ENCODE data around the gene ATP6V1E1.
"Not testable (repeated sequence)": the region's sequence is repeated elsewhere in the genome, so short reads cannot be mapped to it uniquely, and the experiment has no call there.

The ATP6V1E1 gene

DNA sequence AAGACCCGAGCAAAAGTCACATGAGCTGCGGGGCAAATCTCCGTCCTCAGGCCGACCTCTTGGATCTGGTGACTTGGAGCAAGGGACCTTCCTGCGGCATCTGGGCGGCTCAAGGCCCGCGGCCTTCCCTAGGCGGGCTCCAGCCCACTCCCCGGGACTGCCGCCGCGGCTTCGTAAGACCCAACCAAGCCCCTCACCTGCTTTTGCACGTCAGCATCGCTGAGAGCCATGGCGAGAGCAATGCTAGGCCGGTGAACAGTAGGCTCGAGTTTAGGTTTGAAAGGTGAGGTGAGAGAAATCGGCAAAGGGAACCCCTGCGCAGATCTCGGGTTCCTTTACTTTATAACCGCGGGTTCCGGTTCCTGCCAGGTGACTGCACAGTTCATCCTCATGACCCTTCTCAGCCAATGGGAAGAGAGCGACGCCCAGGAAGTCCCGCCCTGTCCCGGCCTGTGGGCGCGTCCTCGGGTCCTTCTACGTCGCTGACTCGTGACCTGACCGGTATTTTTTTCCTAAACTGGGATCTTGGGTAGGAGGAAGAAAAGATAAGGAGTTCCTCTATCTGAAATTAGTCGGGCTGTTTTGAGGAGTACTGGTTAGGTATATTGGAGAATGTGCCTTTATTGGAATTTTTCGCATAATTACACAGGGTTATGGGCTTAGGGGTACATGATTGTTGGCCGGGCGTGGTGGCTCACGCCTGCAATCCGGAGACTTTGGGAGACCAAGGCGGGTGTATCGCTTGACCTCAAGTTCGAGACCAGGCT, at the start of gene ATP6V1E1:
Gene ATP6V1E1, minus strand, starts transcription at position 344 of the 767 bp plus-strand sequence. Its CDS starts 114 bp downstream, at position 230.
- peak within 1 kb of the TSS; percentile 100 for H3K4me3 ChIP-seq (replicated peaks; ENCODE audit: low read depth, low read length)
- no peaks in the 10 kb centered on the region; the same call in none of the 2 replicates for H3K36me3 ChIP-seq (ENCODE audit: control insufficient read depth, insufficient read depth, low read length)
- no peaks in the 10 kb centered on the region for H3K27me3 ChIP-seq (replicated peaks; ENCODE audit: control insufficient read depth, insufficient read depth, low read length)
- TF ChIP-seq, protein P1, sequence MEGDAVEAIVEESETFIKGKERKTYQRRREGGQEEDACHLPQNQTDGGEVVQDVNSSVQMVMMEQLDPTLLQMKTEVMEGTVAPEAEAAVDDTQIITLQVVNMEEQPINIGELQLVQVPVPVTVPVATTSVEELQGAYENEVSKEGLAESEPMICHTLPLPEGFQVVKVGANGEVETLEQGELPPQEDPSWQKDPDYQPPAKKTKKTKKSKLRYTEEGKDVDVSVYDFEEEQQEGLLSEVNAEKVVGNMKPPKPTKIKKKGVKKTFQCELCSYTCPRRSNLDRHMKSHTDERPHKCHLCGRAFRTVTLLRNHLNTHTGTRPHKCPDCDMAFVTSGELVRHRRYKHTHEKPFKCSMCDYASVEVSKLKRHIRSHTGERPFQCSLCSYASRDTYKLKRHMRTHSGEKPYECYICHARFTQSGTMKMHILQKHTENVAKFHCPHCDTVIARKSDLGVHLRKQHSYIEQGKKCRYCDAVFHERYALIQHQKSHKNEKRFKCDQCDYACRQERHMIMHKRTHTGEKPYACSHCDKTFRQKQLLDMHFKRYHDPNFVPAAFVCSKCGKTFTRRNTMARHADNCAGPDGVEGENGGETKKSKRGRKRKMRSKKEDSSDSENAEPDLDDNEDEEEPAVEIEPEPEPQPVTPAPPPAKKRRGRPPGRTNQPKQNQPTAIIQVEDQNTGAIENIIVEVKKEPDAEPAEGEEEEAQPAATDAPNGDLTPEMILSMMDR (IDR thresholded peaks at IDR 0.05; ENCODE audit: insufficient read depth, low read length, poor library complexity, severe bottlenecking): no peak
- peak; percentile 95 for DNase-seq (ENCODE audit: extremely low read depth, insufficient read length)

DNA sequence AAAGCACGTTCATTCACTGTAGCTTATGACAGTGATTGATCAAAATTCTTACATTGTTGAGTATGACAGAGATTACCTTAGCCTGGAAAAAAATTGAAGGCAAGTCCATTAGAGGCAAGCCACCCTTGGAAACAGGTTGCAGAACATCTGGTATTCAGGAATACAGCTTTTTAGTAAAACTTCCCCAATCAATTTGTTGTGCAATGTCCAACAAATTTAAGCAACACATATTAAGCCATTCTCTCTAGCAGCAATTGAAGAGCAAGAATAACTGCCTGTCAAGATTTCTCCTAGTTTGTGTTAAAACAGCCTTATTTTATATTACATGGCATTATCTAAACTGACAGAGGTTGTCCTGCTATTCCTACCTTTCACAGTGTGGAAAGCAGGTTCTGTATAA, 47.0 kb upstream of the ATP6V1E1 start:
- H3K27me3 ChIP-seq (replicated peaks; ENCODE audit: control insufficient read depth, insufficient read depth, low read length): no peaks in the 10 kb centered on the region
- no peaks in the 10 kb centered on the region for H3K36me3 ChIP-seq (ENCODE audit: control insufficient read depth, insufficient read depth, low read length)
- no peak for DNase-seq (ENCODE audit: extremely low read depth, insufficient read length)
- TF ChIP-seq, protein P1 (IDR thresholded peaks at IDR 0.05; ENCODE audit: insufficient read depth, low read length, poor library complexity, severe bottlenecking): no peak
- no peak overlapping the region for H3K4me3 ChIP-seq (replicated peaks; ENCODE audit: low read depth, low read length)

DNA sequence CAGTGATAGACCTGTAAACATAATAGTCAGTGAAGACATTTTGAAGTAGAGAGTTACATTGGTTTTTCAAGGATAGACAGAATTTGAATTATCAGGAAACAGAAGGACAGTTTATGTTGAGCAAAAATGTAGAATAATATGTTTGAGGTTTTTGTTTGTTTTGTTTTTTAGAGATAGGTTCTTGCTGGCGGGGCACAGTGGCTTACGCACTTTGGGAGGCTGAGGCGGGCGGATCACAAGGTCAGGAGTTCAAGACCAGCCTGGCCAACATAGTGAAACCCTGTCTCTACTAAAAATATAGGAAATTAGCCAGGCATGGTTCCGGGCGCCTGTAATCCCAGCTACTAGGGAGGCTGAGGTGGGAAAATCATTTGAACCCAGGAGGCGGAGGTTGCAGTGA, 45.6 kb upstream of the ATP6V1E1 start:
- no peak overlapping the region for H3K4me3 ChIP-seq (replicated peaks; ENCODE audit: low read depth, low read length)
- DNase-seq (ENCODE audit: extremely low read depth, insufficient read length): no peak
- no peaks in the 10 kb centered on the region for H3K27me3 ChIP-seq (replicated peaks; ENCODE audit: control insufficient read depth, insufficient read depth, low read length)
- H3K36me3 ChIP-seq (ENCODE audit: control insufficient read depth, insufficient read depth, low read length): no peaks in the 10 kb centered on the region
- TF ChIP-seq, protein P1 (IDR thresholded peaks at IDR 0.05; ENCODE audit: insufficient read depth, low read length, poor library complexity, severe bottlenecking): no peak

DNA sequence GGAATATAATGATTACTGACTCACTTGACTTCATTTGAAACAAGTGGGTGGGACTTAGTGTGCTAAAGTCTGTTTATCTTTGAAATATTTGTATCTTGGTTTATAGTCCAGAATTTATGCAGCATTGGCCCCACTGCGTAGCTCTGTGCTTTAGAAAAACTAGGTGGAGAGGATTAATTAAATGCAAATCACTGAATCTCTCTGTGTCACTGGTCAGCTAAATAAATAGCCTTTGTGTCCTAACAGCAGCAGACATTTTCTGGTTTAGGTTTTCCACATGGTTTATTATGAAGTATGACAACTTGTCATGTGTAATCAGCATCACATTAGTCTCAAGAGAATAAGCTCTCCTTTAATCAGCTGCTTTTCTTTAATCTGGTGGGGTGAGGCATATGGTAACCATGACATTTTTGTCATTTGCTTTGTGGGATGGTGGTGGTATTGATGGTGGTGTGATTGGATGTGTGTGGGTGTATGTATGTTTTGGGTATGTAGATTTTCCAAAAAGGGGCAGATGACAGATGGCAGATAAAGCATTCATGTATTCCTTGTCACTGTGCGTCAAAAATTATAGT, 44.0 kb upstream of the ATP6V1E1 start:
- Histone ChIP-seq H3K36me3 (ENCODE audit: control insufficient read depth, insufficient read depth, low read length) (no peaks in the 10 kb centered on the region), H3K4me3 (replicated peaks; ENCODE audit: low read depth, low read length) (no peak overlapping the region), H3K27me3 (replicated peaks; ENCODE audit: control insufficient read depth, insufficient read depth, low read length) (no peaks in the 10 kb centered on the region)
- TF ChIP-seq, protein P1 (IDR thresholded peaks at IDR 0.05; ENCODE audit: insufficient read depth, low read length, poor library complexity, severe bottlenecking): no peak
- DNase-seq (ENCODE audit: extremely low read depth, insufficient read length): no peak

DNA sequence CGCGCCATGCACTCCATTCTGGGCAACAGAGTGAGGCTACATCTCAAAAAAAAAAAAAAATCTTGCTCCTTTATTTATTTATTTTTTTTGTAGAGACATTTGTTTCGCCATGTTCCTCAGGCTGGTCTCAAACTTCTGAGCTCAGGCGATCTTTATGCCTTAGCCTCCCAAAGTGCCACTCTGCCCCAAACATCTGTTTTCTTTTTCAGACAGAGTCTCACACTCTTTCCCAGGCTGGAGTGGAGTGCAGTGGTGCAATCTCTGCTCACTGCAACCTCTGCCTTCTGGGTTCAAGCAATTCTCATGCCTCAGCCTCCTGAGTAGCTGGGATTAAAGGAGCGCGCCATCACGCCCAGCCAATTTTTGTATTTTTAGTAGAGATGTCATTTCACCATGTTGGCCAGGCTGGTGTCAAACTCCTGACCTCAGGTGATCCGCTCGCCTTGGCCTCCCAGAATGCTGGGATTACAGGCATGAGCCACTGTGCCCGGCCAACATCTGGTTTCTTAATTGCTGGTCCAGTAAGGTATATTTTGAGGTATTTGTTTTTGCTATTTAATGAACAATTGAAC, 43.1 kb upstream of the ATP6V1E1 start:
- not testable (repeated sequence) for H3K4me3 ChIP-seq (replicated peaks; ENCODE audit: low read depth, low read length); H3K36me3 ChIP-seq (ENCODE audit: control insufficient read depth, insufficient read depth, low read length); H3K27me3 ChIP-seq (replicated peaks; ENCODE audit: control insufficient read depth, insufficient read depth, low read length); DNase-seq (ENCODE audit: extremely low read depth, insufficient read length)

DNA sequence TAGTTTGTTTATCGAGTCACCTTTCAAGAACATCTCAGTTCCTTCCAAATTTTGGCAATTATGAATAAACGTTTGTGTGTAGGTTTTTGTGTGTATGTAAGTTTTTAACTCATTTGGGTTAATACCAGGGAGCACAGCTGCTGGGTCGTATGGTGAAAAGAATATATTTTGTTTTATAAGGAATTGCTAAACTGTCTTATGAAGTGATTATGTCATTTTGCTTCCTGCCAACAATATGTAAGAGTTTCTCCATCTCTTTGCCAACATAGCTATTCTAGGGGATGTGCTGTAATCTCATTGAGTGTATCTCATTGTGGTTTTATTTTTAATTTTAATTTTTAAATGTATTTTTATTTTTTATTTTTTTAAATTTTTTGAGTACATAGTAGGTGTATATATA, 37.3 kb upstream of the ATP6V1E1 start:
- no peaks in the 10 kb centered on the region for H3K27me3 ChIP-seq (replicated peaks; ENCODE audit: control insufficient read depth, insufficient read depth, low read length)
- no peak for DNase-seq (ENCODE audit: extremely low read depth, insufficient read length)
- H3K36me3 ChIP-seq (ENCODE audit: control insufficient read depth, insufficient read depth, low read length): peaks cover 8% of the 10 kb centered on the region
- no peak overlapping the region for H3K4me3 ChIP-seq (replicated peaks; ENCODE audit: low read depth, low read length)
- TF ChIP-seq, protein P1 (IDR thresholded peaks at IDR 0.05; ENCODE audit: insufficient read depth, low read length, poor library complexity, severe bottlenecking): no peak

Data from GM06990 (cell line).